Measurements from ENCODE around the gene EYS.

EYS gene

DNA sequence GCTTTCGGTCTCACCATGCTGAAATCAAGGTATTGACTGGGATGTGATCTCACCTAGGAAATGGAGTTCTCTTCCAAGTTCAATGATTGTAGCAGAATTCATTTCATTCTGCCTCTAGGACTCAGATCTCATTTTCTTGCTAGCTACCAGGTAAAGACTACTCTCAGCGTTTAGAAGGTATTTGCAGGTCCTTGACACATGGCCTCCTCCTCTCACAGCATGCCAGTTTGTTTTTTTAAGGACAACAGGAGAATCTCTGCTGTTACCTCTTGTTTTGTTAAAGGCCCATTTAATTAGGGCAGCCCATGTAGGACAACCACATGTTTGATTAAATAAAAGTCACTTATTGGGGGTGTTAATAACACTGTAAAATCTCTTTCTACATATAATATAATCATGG lies 757.8 kb downstream of the EYS start:
- H3K27ac Mint-ChIP-seq, result no peak overlapping the region
- TF ChIP-seq, protein P1, sequence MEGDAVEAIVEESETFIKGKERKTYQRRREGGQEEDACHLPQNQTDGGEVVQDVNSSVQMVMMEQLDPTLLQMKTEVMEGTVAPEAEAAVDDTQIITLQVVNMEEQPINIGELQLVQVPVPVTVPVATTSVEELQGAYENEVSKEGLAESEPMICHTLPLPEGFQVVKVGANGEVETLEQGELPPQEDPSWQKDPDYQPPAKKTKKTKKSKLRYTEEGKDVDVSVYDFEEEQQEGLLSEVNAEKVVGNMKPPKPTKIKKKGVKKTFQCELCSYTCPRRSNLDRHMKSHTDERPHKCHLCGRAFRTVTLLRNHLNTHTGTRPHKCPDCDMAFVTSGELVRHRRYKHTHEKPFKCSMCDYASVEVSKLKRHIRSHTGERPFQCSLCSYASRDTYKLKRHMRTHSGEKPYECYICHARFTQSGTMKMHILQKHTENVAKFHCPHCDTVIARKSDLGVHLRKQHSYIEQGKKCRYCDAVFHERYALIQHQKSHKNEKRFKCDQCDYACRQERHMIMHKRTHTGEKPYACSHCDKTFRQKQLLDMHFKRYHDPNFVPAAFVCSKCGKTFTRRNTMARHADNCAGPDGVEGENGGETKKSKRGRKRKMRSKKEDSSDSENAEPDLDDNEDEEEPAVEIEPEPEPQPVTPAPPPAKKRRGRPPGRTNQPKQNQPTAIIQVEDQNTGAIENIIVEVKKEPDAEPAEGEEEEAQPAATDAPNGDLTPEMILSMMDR (IDR thresholded peaks at IDR 0.05), result no peak
- H3K9me3 Mint-ChIP-seq, result no peaks in the 10 kb centered on the region
- no peaks in the 10 kb centered on the region for H3K27me3 Mint-ChIP-seq (ENCODE audit: low read depth, poor library complexity)
- no peaks in the 10 kb centered on the region for H3K4me1 Mint-ChIP-seq
- DNase-seq, result no peak
- no peaks in the 10 kb centered on the region for H3K36me3 Mint-ChIP-seq (ENCODE audit: low read depth)
- H3K4me3 Mint-ChIP-seq, result no peak overlapping the region

DNA sequence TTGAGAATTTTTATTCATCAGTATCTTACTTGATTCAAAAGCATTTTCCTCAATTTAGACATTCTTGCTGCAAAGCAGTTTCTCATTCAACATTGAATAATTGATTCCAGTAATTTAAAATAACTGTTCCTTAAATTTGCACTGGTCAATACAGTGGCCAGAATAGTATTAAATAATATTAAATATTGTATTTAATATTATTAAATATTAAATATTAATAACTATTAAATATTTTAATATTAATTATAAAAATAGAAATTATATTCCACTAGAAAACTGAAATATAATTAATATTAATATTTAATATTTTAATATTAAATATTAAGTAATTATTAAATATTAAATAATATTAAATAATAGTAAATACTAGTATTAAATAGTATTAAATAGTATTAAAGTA lies 758.8 kb downstream of the EYS start:
- no peaks in the 10 kb centered on the region for H3K27me3 Mint-ChIP-seq (ENCODE audit: low read depth, poor library complexity)
- no peak overlapping the region for H3K4me3 Mint-ChIP-seq
- H3K36me3 Mint-ChIP-seq (ENCODE audit: low read depth), result no peaks in the 10 kb centered on the region
- no peaks in the 10 kb centered on the region for H3K4me1 Mint-ChIP-seq
- no peaks in the 10 kb centered on the region for H3K9me3 Mint-ChIP-seq
- DNase-seq, result no peak
- H3K27ac Mint-ChIP-seq, result no peak overlapping the region
- TF ChIP-seq, protein P1 (IDR thresholded peaks at IDR 0.05), result no peak

DNA sequence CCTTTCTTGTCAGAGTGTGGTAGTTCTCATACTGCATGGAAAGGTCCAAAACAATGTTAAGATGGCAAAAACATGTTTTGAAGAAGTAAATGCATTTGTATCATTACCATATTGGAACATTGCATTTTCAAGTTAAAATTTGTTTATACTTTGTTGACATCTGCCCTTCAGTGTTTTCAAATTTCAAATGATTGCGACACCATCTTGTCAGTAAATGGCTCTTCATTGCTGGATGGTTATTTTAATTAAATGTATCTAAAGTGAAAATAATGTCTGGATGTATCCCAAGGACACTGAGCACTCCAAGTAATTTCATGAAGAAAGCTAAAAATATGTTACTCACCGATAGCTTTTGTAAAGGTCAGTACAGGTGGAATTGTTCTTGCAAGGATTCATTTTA lies 761.6 kb downstream of the EYS start:
- no peak overlapping the region for H3K27ac Mint-ChIP-seq
- H3K36me3 Mint-ChIP-seq (ENCODE audit: low read depth), result no peaks in the 10 kb centered on the region
- no peak for DNase-seq
- TF ChIP-seq, protein P1 (IDR thresholded peaks at IDR 0.05), result no peak
- no peaks in the 10 kb centered on the region for H3K4me1 Mint-ChIP-seq
- H3K9me3 Mint-ChIP-seq, result no peaks in the 10 kb centered on the region
- H3K27me3 Mint-ChIP-seq (ENCODE audit: low read depth, poor library complexity), result no peaks in the 10 kb centered on the region
- no peak overlapping the region for H3K4me3 Mint-ChIP-seq

DNA sequence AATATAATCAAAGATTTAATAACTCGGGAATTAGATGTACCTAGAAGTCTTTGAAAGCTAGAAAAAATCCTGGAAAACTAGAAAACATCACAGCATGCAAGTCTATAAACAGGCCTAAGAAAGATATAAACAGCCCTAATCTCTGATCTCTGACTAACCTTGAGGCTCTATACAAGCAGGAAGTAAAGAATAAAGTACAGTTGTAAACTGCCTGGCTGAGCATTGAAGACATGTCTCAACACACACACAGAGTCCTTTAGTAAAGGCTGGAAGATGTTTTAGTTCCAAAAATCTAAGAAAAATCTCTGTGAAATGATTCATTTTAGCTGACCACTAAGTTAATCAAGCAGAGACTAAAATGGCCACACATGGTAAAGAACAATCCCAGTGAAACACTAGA lies 774.5 kb downstream of the EYS start:
- Mint-ChIP-seq H3K36me3 (ENCODE audit: low read depth) (no peaks in the 10 kb centered on the region), H3K4me1 (peaks cover 5% of the 10 kb centered on the region), H3K27me3 (ENCODE audit: low read depth, poor library complexity) (peaks cover 3% of the 10 kb centered on the region), H3K9me3 (no peaks in the 10 kb centered on the region), H3K27ac (no peak overlapping the region), H3K4me3 (no peak overlapping the region)
- DNase-seq, result no peak
- TF ChIP-seq, protein P1 (IDR thresholded peaks at IDR 0.05), result no peak

DNA sequence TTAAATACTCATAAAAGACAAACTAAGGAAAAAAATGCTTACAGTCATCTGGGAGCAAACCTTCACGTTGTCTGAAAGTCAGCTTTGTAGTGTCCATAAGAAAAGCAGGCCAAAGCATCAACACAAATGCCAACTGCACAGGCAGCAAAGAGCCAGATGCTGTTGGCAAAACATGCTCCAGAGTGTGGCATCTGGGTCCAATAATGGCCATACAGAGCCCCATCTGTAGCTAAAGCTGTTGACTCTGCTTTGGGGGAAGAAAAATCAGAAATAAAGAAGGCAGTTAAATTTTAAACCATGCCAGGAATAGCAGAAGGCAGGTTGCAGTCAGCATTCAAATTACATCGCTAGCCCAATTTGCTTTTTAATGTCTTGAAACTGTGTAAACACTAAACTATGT lies 776.3 kb downstream of the EYS start:
- Mint-ChIP-seq H3K9me3 (no peaks in the 10 kb centered on the region), H3K27me3 (ENCODE audit: low read depth, poor library complexity) (peaks cover 6% of the 10 kb centered on the region), H3K27ac (no peak overlapping the region), H3K4me1 (peaks cover 5% of the 10 kb centered on the region), H3K4me3 (no peak overlapping the region), H3K36me3 (ENCODE audit: low read depth) (no peaks in the 10 kb centered on the region)
- no peak for DNase-seq
- TF ChIP-seq, protein P1 (IDR thresholded peaks at IDR 0.05), result no peak

DNA sequence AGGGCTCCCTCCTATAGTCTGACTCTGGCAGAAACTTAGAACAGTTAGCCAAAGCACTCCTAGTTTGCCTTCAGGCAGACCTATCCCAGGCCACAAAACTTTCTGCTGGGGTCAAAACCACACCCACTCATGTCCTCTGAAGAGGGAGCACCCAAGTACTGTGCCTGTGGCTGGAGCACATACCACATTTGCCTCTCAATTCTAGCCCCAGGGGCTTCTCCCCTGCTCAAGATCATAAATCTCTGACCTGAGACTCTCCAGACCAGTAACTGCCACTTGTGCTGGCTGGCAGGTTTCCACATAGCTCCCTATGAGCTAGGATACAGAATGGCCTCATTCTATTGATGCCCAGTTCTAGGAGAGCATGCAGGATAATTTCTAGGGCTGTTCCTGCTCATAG lies 781.0 kb downstream of the EYS start:
- H3K9me3 Mint-ChIP-seq, result no peaks in the 10 kb centered on the region
- H3K27me3 Mint-ChIP-seq (ENCODE audit: low read depth, poor library complexity), result peaks cover 3% of the 10 kb centered on the region
- DNase-seq, result no peak
- no peaks in the 10 kb centered on the region for H3K4me1 Mint-ChIP-seq
- H3K4me3 Mint-ChIP-seq, result no peak overlapping the region
- no peaks in the 10 kb centered on the region for H3K36me3 Mint-ChIP-seq (ENCODE audit: low read depth)
- TF ChIP-seq, protein P1 (IDR thresholded peaks at IDR 0.05), result no peak
- H3K27ac Mint-ChIP-seq, result no peak overlapping the region
